ENCODE measurements around the gene OXSM. TPM values are rescaled to one million over a fixed set of nuclear protein-coding genes. Genes with fewer than 3 reads are reported as not detected.

Gene OXSM
- polyA plus RNA-seq, 1 donor (not counting 4 experiments of a cell fraction or from before 2014, with no cell fraction given), result 31.6 TPM

DNA sequence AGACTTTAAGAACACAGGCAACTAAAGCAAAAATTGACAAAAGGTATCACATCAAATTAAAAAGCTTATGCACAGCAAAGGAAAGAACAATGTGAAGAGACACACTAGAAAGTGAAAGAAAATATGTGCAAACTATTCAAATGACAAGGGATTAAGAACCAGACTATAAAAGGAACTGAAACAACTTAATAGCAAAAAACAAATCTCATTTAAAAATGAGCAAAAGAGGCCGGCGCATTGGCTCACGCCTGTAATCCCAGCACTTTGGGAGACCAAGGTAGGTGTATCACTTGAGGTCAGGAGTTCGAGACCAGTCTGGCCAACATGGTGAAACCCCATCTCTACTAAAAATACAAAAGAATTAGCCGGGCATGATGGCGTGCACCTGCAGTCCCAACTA is 21.0 kb upstream of the OXSM start:
- H3K27me3 ChIP-seq (ENCODE audit: control insufficient read depth, extremely low read depth, insufficient read depth, low read length), result no peaks in the 10 kb centered on the region
- DNase-seq (ENCODE audit: low read depth, low spot score) (no peak), FAIRE-seq (no peak)
- H3K4me2 ChIP-seq (ENCODE audit: control insufficient read depth, extremely low read depth, insufficient read depth, low read depth, low read length), result no peak overlapping the region
- H3K9ac ChIP-seq (ENCODE audit: control insufficient read depth, extremely low read depth, insufficient read depth, low read length), result no peak overlapping the region
- dilution Hi-C loops (cut with MboI; ENCODE audit: extremely low pct_ligation_motif_present, low sequenced_read_pairs), result no loop called here
- H3K9me3 ChIP-seq (ENCODE audit: control insufficient read depth, low read depth, low read length), result no peaks in the 10 kb centered on the region
- TF ChIP-seq, protein P1, sequence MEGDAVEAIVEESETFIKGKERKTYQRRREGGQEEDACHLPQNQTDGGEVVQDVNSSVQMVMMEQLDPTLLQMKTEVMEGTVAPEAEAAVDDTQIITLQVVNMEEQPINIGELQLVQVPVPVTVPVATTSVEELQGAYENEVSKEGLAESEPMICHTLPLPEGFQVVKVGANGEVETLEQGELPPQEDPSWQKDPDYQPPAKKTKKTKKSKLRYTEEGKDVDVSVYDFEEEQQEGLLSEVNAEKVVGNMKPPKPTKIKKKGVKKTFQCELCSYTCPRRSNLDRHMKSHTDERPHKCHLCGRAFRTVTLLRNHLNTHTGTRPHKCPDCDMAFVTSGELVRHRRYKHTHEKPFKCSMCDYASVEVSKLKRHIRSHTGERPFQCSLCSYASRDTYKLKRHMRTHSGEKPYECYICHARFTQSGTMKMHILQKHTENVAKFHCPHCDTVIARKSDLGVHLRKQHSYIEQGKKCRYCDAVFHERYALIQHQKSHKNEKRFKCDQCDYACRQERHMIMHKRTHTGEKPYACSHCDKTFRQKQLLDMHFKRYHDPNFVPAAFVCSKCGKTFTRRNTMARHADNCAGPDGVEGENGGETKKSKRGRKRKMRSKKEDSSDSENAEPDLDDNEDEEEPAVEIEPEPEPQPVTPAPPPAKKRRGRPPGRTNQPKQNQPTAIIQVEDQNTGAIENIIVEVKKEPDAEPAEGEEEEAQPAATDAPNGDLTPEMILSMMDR (optimal IDR thresholded peaks at IDR 0.05 in 1 of 3, IDR thresholded peaks at IDR 0.05 in 1 of 3, conservative IDR thresholded peaks at IDR 0.05 in 1 of 3; ENCODE audit: extremely low read depth in 1 of 3, insufficient read depth in 2 of 3, low read length in 3 of 3), result no peak
- no peak for TF ChIP-seq EZH2 (IDR thresholded peaks at IDR 0.05; ENCODE audit: low read length)
- H3K36me3 ChIP-seq (ENCODE audit: control insufficient read depth in 2 of 2, extremely low read depth in 1 of 2, insufficient read depth in 2 of 2, low read length in 2 of 2), result peaks cover 0 to 3% of the 10 kb centered on the region in 2 experiments
- H3K27ac ChIP-seq (ENCODE audit: control insufficient read depth, insufficient read depth, low read length), result no peak overlapping the region
- H3K4me1 ChIP-seq (ENCODE audit: control insufficient read depth, extremely low read depth, insufficient read depth, low read length), result no peaks in the 10 kb centered on the region
- no peaks in the 10 kb centered on the region for H3K79me2 ChIP-seq (ENCODE audit: control insufficient read depth, insufficient read depth, low read length)
- H4K20me1 ChIP-seq (ENCODE audit: control insufficient read depth, extremely low read depth, insufficient read depth, low read length), result no peaks in the 10 kb centered on the region
- H2AFZ ChIP-seq (ENCODE audit: control insufficient read depth, low read length), result no peak overlapping the region
- no peak overlapping the region for H3K4me3 ChIP-seq (ENCODE audit: control insufficient read depth in 2 of 3, extremely low read depth in 1 of 3, insufficient read depth in 2 of 3, low read depth in 1 of 3, low read length in 3 of 3)
- no peaks in the 10 kb centered on the region for H3K9me1 ChIP-seq (ENCODE audit: control insufficient read depth, extremely low read depth, insufficient read depth, low read length)

DNA sequence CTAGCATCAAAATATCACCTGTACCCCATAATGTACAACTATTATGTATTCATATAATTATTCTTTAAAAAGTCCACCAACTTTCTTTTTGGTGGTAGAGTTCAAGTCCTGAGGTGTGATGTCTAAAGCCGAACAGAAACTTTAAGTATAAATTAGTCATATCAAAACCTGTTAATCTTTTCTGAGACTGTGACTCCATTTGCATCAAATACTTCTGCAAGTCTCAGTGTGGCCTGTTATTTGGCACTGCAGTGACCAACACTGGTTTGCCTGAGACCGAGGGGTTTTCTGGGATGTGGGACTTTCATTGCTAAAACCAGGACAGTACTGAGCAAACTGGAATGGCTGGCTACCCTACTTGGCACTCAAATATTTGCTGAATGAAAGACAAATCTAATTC is 14.0 kb upstream of the OXSM start:
- Histone ChIP-seq H3K9me1 (ENCODE audit: control insufficient read depth, extremely low read depth, insufficient read depth, low read length) (no peaks in the 10 kb centered on the region), H2AFZ (ENCODE audit: control insufficient read depth, low read length) (no peak overlapping the region), H3K27me3 (ENCODE audit: control insufficient read depth, extremely low read depth, insufficient read depth, low read length) (no peaks in the 10 kb centered on the region), H3K4me1 (ENCODE audit: control insufficient read depth, extremely low read depth, insufficient read depth, low read length) (no peaks in the 10 kb centered on the region), H3K27ac (ENCODE audit: control insufficient read depth, insufficient read depth, low read length) (no peak overlapping the region), H3K4me3 (ENCODE audit: control insufficient read depth in 2 of 3, extremely low read depth in 1 of 3, insufficient read depth in 2 of 3, low read depth in 1 of 3, low read length in 3 of 3) (no peak overlapping the region), H3K36me3 (ENCODE audit: control insufficient read depth in 2 of 2, extremely low read depth in 1 of 2, insufficient read depth in 2 of 2, low read length in 2 of 2) (peaks cover 11 to 15% of the 10 kb centered on the region in 2 experiments), H3K9ac (ENCODE audit: control insufficient read depth, extremely low read depth, insufficient read depth, low read length) (no peak overlapping the region), H3K79me2 (ENCODE audit: control insufficient read depth, insufficient read depth, low read length) (peaks cover 15% of the 10 kb centered on the region), H4K20me1 (ENCODE audit: control insufficient read depth, extremely low read depth, insufficient read depth, low read length) (no peaks in the 10 kb centered on the region), H3K9me3 (ENCODE audit: control insufficient read depth, low read depth, low read length) (no peaks in the 10 kb centered on the region), H3K4me2 (ENCODE audit: control insufficient read depth, extremely low read depth, insufficient read depth, low read depth, low read length) (no peak overlapping the region)
- FAIRE-seq (no peak), DNase-seq (ENCODE audit: low read depth, low spot score) (no peak)
- dilution Hi-C loops (cut with MboI; ENCODE audit: extremely low pct_ligation_motif_present, low sequenced_read_pairs), result no loop called here
- no peak for TF ChIP-seq EZH2 (IDR thresholded peaks at IDR 0.05; ENCODE audit: low read length)
- TF ChIP-seq, protein P1 (optimal IDR thresholded peaks at IDR 0.05 in 1 of 3, IDR thresholded peaks at IDR 0.05 in 1 of 3, conservative IDR thresholded peaks at IDR 0.05 in 1 of 3; ENCODE audit: extremely low read depth in 1 of 3, insufficient read depth in 2 of 3, low read length in 3 of 3), result no peak

Measured in keratinocyte (primary cell).